PC-3 (cell line): ENCODE measurements around the gene HNRNPF.

Experiments
- EZH2 ChIP-seq: fragments of 300-600 bp; sonication (generic); IDR thresholded peaks from one replicate; pipeline ENCODE4 v1.6.1; 2017; ENCODE audit warnings: antibody characterized with exemption, mild to moderate bottlenecking, low read length; ENCODE audit not compliant: unreplicated experiment
- TF ChIP-seq, protein P1 (sequence below): fragments of 300-600 bp; sonication (generic); conservative IDR thresholded peaks from 2 replicates; pipeline ENCODE4 v1.5.1; 2017; ENCODE audit warnings: antibody characterized with exemption, low read depth, mild to moderate bottlenecking, low read length

DNA sequence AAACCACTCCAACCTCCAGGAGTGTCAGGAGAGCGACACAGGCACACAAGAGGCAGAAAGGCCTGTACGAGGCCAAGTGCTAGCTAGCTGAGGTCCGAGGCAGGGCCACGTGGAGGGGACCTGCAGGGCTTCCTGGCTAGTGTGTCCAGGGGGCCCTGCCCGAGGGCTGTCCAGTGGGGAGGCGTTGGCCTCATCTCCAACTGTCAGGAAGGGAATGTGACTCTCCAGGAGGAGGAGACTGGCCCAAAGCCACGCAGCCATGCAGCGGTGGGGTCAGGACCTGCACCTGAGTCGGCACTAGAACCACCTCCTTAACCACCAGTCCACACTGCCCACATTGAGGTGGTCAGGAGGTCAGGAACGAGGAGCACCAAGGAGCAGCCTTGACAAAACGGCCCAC lies 69.8 kb downstream of the HNRNPF start:
- TF ChIP-seq, protein P1, sequence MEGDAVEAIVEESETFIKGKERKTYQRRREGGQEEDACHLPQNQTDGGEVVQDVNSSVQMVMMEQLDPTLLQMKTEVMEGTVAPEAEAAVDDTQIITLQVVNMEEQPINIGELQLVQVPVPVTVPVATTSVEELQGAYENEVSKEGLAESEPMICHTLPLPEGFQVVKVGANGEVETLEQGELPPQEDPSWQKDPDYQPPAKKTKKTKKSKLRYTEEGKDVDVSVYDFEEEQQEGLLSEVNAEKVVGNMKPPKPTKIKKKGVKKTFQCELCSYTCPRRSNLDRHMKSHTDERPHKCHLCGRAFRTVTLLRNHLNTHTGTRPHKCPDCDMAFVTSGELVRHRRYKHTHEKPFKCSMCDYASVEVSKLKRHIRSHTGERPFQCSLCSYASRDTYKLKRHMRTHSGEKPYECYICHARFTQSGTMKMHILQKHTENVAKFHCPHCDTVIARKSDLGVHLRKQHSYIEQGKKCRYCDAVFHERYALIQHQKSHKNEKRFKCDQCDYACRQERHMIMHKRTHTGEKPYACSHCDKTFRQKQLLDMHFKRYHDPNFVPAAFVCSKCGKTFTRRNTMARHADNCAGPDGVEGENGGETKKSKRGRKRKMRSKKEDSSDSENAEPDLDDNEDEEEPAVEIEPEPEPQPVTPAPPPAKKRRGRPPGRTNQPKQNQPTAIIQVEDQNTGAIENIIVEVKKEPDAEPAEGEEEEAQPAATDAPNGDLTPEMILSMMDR = no peak
- TF ChIP-seq EZH2 = no peak
